K562 (cell line): Measurements from ENCODE around the gene TULP4. TPM values are rescaled to one million over a fixed set of nuclear protein-coding genes. Genes with fewer than 3 reads are reported as not detected.

Experiments
- ATAC-seq: fragments of 200-7000 bp; cut with Tn5 transposase; 3 replicates; pipeline ENCODE4 v1.9.1; 2020; ENCODE audit warnings: moderate library complexity
- BruUV-seq: library from RNA; stranded (reverse); fragments of 400-500 nt; replicated peaks from 2 replicates; lab custom pipeline; 2021; lab: Mats Ljungman, UMichigan
- CTCF ChIA-PET: fragments of 300-600 bp; formaldehyde crosslinking; extraction: SDS; loops from one replicate; lab custom pipeline; 2021; ENCODE audit warnings: low intra/inter-chr PET ratio; lab: Yijun Ruan, JAX
- POLR2A ChIA-PET: fragments of 300-600, 350-650 bp; sonication (Branson Sonifier 250); formaldehyde crosslinking; extraction: SDS; loops from one replicate; lab custom pipeline; 2021; ENCODE audit warnings: antibody characterized with exemption, inconsistent platforms; lab: Yijun Ruan, JAX
- DNase-seq, 4 experiments: peaks; one replicate each; pipeline versions ENCODE4 v3.0.0 to v3.0.0-alpha.2; 2011 to 2018; ENCODE audit warnings: low spot score in 3 of 4, mixed read lengths in 3 of 4; ENCODE audit errors: extremely low read depth in 1 of 4
- FAIRE-seq: peaks from 2 replicates; lab custom pipeline; 2011; peaks lifted over from hg19 to GRCh38; lab: Jason Lieb, UNC
- H2AFZ ChIP-seq: 2 replicates; pipeline ENCODE4 v1.6.0; 2011; ENCODE audit warnings: low read depth, low read length, control low read depth, inconsistent platforms
- H3K27ac ChIP-seq: fragments of 200-600 bp; 3 replicates; pipeline ENCODE4 v1.8.0; 2011; ENCODE audit warnings: low read depth, mild to moderate bottlenecking, control low read depth, inconsistent platforms, low read length, moderate library complexity, mixed read lengths; ENCODE audit errors: extremely low read depth
- H3K27me3 ChIP-seq, 2 experiments: fragments of 300-600 bp in 1 of 2; 2 replicates in 1 of 2; 3 replicates in 1 of 2; pipeline versions ENCODE4 v1.6.0 to v1.8.0; 2011; ENCODE audit warnings: inconsistent platforms in 2 of 2, low read length in 2 of 2, mild to moderate bottlenecking in 1 of 2, mixed read lengths in 1 of 2, moderate library complexity in 1 of 2; ENCODE audit not compliant: control insufficient read depth in 2 of 2, insufficient read depth in 2 of 2
- H3K36me3 ChIP-seq: fragments of 300-600 bp; 3 replicates; pipeline ENCODE4 v1.8.0; 2011; ENCODE audit warnings: mild to moderate bottlenecking, low read length, inconsistent platforms; ENCODE audit not compliant: control insufficient read depth, insufficient read depth
- H3K4me1 ChIP-seq, 2 experiments: fragments of 200-600 bp in 1 of 2; replicated peaks in 1 of 2; 2 replicates in 1 of 2; 3 replicates in 1 of 2; pipeline versions ENCODE4 v1.5.1 to v1.8.0; 2011; ENCODE audit warnings: inconsistent platforms in 2 of 2, low read length in 2 of 2, mild to moderate bottlenecking in 1 of 2, mixed read lengths in 1 of 2, moderate library complexity in 1 of 2; ENCODE audit not compliant: control insufficient read depth in 2 of 2, insufficient read depth in 2 of 2
- H3K4me2 ChIP-seq: 2 replicates; pipeline ENCODE4 v1.6.1; 2011; ENCODE audit warnings: low read length, control low read depth, inconsistent platforms, mixed read lengths; ENCODE audit not compliant: insufficient read depth
- H3K4me3 ChIP-seq: fragments of 200-600 bp; sonication (generic), shearing (Covaris generic); 2 replicates; pipeline ENCODE4 v1.5.1; 2016; ENCODE audit warnings: control low read depth, inconsistent platforms
- H3K79me2 ChIP-seq: fragments of 200-600 bp; 3 replicates; pipeline ENCODE4 v1.8.0; 2011; ENCODE audit warnings: low read length, inconsistent platforms; ENCODE audit not compliant: control insufficient read depth, insufficient read depth
- H3K9ac ChIP-seq, 2 experiments: 2 replicates each; pipeline versions ENCODE4 v1.6.0 to v1.6.1; 2011; ENCODE audit warnings: low read depth in 2 of 2, low read length in 2 of 2, control low read depth in 1 of 2, inconsistent platforms in 1 of 2, mild to moderate bottlenecking in 1 of 2, mixed read lengths in 1 of 2; ENCODE audit not compliant: insufficient read depth in 1 of 2
- H3K9me1 ChIP-seq: one replicate; pipeline ENCODE4 v1.6.0; 2011; ENCODE audit warnings: inconsistent platforms, mild to moderate bottlenecking, low read length, moderate library complexity; ENCODE audit not compliant: control insufficient read depth, insufficient read depth
- H3K9me3 ChIP-seq: replicated peaks from 2 replicates; pipeline ENCODE4 v1.5.1; 2011; ENCODE audit warnings: low read depth, low read length, inconsistent platforms; ENCODE audit not compliant: control insufficient read depth, insufficient read depth
- H4K20me1 ChIP-seq: replicated peaks from 2 replicates; pipeline ENCODE4 v1.6.1; 2011; ENCODE audit warnings: low read length, inconsistent platforms, mixed read lengths; ENCODE audit not compliant: control insufficient read depth, insufficient read depth
- BRCA1 ChIP-seq, 2 experiments: fragments of 450-650 bp in 1 of 2; sonication (generic) in 1 of 2; formaldehyde crosslinking in 1 of 2; IDR thresholded peaks; 2 replicates each; pipeline versions ENCODE4 v1.5.0 to v1.6.1; 2017 to 2020; ENCODE audit warnings: mild to moderate bottlenecking in 1 of 2, missing genetic modification reagents in 1 of 2
- HDAC8 ChIP-seq: fragments of 450-650 bp; IDR thresholded peaks from 2 replicates; pipeline ENCODE4 v1.6.1; 2016; ENCODE audit warnings: mild to moderate bottlenecking, missing genetic modification characterization, moderate library complexity, missing compliant biosample characterization
- HIVEP1 ChIP-seq: fragments of 250-450 bp; sonication (Bioruptor Pico); IDR thresholded peaks from 2 replicates; pipeline ENCODE4 v1.4.0; 2020; ENCODE audit warnings: mild to moderate bottlenecking
- KDM2B ChIP-seq: fragments of 250-450 bp; sonication (Bioruptor Pico); IDR thresholded peaks from 2 replicates; pipeline ENCODE4 v1.8.0; 2021; ENCODE audit warnings: mild to moderate bottlenecking, moderate library complexity
- MCM5 ChIP-seq: fragments of 450-650 bp; IDR thresholded peaks from 2 replicates; pipeline ENCODE4 v1.6.1; 2016; ENCODE audit warnings: low read depth
- NBN ChIP-seq: fragments of 450-650 bp; IDR thresholded peaks from 2 replicates; pipeline ENCODE4 v1.6.1; 2016; ENCODE audit warnings: low read depth, mild to moderate bottlenecking
- NUFIP1 ChIP-seq: fragments of 450-650 bp; IDR thresholded peaks from 2 replicates; pipeline ENCODE4 v1.6.1; 2018; ENCODE audit not compliant: partially characterized antibody
- RBM39 ChIP-seq: fragments of 200-400 bp; formaldehyde crosslinking; optimal IDR thresholded peaks from 2 replicates; pipeline ENCODE3; 2018; ENCODE audit warnings: low read depth, low read length
- SMARCA4 ChIP-seq: fragments of 450-650 bp; IDR thresholded peaks from 2 replicates; pipeline ENCODE4 v1.6.1; 2016
- TRIM28 ChIP-seq: fragments of 450-650 bp; IDR thresholded peaks from 2 replicates; pipeline ENCODE4 v1.6.1; 2017
- ZNF12 ChIP-seq: sonication (generic); formaldehyde crosslinking; IDR thresholded peaks from 2 replicates; pipeline ENCODE4 v1.4.0; 2020; ENCODE audit warnings: mild to moderate bottlenecking, missing genetic modification reagents
- ZNF134 ChIP-seq: fragments of 250-450 bp; sonication (Bioruptor Pico); conservative IDR thresholded peaks from 2 replicates; pipeline ENCODE4 v1.4.0; 2020
- ZNF57 ChIP-seq: fragments of 450-650 bp; formaldehyde crosslinking; IDR thresholded peaks from 2 replicates; pipeline ENCODE4 v1.4.0; 2020; ENCODE audit warnings: mild to moderate bottlenecking, moderate library complexity
- ZNF583 ChIP-seq: fragments of 250-450 bp; sonication (Bioruptor Pico); IDR thresholded peaks from 2 replicates; pipeline ENCODE4 v1.4.0; 2020
- ZNF79 ChIP-seq: fragments of 250-450 bp; sonication (Bioruptor Pico); IDR thresholded peaks from 2 replicates; pipeline ENCODE4 v1.4.0; 2020; ENCODE audit warnings: low read depth, mild to moderate bottlenecking, moderate library complexity
- WGBS: fragments of 100-300 bp; shearing (Covaris generic); methylation state at CpG from one replicate; pipeline ENCODE4 v1.1.6; 2016; ENCODE audit warnings: low coverage, mixed read lengths; ENCODE audit not compliant: insufficient coverage; ENCODE audit errors: missing lambda C conversion rate; 5-methylcytosine and 5-hydroxymethylcytosine counted together
- in situ Hi-C: fragments of 300-500 bp; cut with MboI; formaldehyde crosslinking; loops from 4 replicates; pipeline ENCODE4 v1.15.0; 2018; ENCODE audit warnings: inconsistent platforms, mixed read lengths
- intact Hi-C: fragments of 100-400 bp; cut with micrococcal nuclease; formaldehyde crosslinking; loops from 2 replicates; pipeline ENCODE4 v1.14.2; 2022
- polyA plus RNA-seq, 8 experiments: library from polyadenylated mRNA; depleted of rRNA in 4 of 8; stranded (reverse) in 5 of 8; unstranded in 3 of 8; fragments of >200 nt; fragmentation: Nextera tagmentation in 2 of 8; fragmentation: Illumina TruSeq in 1 of 8; extraction: Ambion mirVana in 2 of 8; extraction: Trizol in 1 of 8; gene quantifications; 2 replicates each; pipeline versions ENCODE4 v1.2.1 to v1.2.3, GENCODE V29; 2011 to 2014; ENCODE audit warnings: inconsistent platforms in 1 of 8, missing spikeins in 1 of 8
- total RNA-seq, 7 experiments: library from RNA; depleted of rRNA in 6 of 7; stranded (reverse); fragments of >200 nt in 6 of 7; fragmentation: Illumina TruSeq in 2 of 7; extraction: Trizol in 2 of 7; gene quantifications; 2 replicates each; pipeline versions ENCODE4 v1.2.1 to v1.2.3, GENCODE V29; 2011 to 2021; ENCODE audit warnings: low replicate concordance in 1 of 7
- TF ChIP-seq, protein P1 (sequence below): fragments of 450-650 bp; IDR thresholded peaks from 2 replicates; pipeline ENCODE4 v1.6.1; 2016; ENCODE audit warnings: borderline replicate concordance
- TF ChIP-seq, protein P2 (sequence below): fragments of 450-650 bp; IDR thresholded peaks from 2 replicates; pipeline ENCODE4 v1.6.1; 2017; ENCODE audit warnings: antibody characterized with exemption
- TF ChIP-seq, protein P3 (sequence below): IDR thresholded peaks from 2 replicates; pipeline ENCODE4 v1.6.1; 2014; ENCODE audit warnings: antibody characterized with exemption

Gene TULP4
- total and polyA plus RNA-seq, 9 of the 15 experiments (the other 6 are each of a cell fraction or from before 2014, with no cell fraction given): 1.2 to 50.4 (median 11.0) TPM

DNA sequence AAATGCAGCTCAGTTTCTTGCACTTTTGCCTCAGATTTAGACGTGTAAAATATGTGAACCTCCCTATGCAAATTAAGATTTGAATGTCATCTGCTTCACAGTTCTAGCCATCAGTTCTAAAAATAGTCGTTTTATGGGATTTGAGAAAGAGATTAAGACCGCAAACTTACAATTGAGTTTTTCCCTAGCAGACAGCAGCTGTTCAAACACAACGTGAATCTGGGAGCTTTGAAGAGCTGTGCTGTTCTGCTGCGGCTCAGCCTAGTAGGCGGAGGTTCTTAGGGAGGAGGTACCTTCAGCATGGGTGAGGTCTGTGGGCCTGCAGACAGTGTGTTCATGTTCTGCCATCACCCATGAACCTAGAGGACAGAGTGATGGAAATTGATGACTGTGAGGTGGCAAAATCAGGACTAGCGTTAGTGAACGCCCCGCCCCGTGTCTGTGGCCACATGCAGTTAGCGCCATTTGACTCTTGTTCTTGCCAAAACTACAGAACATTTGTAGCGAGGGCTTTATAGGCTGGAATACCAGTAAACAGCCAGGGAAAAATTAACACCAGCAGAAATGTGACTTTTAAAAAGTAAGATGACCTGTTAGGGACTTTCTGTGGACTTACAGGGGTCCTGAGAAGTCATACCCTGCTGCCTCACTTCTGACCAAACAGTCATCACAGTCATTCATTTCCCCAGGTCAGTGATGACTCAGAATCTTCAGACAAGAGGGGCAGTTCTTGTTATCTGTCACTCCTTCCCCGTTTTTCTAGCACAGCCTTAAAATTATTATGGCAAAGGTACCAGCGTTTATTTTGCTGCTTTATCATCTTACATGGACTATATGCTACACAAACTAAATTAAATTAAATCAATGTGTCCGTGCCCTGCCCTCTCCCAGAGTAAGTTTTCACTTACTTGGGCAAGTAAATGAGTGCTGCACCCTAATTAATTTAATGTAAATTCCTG, 163.4 kb downstream of the TULP4 start:
- peak; percentile 78 for FAIRE-seq
- POLR2A ChIA-PET: interaction anchor here (0.6 to 0.9 kb wide), 3 partner anchors 28 to 108 kb away, joined by 3 to 5 read pairs (median 3); no protein-coding TSS in a partner anchor
- Histone ChIP-seq H3K9me1 (peaks cover 4% of the 10 kb centered on the region), H3K27ac (peak overlapping the region; percentile 48; the same call in 2 of the 3 replicates), H3K36me3 (peaks cover 19% of the 10 kb centered on the region; the same call in 2 of the 3 replicates), H3K27me3 (no peaks in the 10 kb centered on the region), H3K4me1 (peaks cover 3 to 15% of the 10 kb centered on the region in 2 experiments; a peak in 4 of 5 replicates), H3K4me2 (peak overlapping the region; percentile 47; the same call in 1 of the 2 replicates), H3K4me3 (no peak overlapping the region), H3K9ac (no peak overlapping the region), H3K79me2 (no peaks in the 10 kb centered on the region), H4K20me1 (no peaks in the 10 kb centered on the region), H2AFZ (0 out of 2 replicates have a peak overlapping the region, but pooled peaks have one; percentile 11), H3K9me3 (no peaks in the 10 kb centered on the region)
- no TSS peak for BruUV-seq
- intact Hi-C loops: no loop called here
- peak; percentile 82 for ATAC-seq
- WGBS: 27% methylated on average over 15 of the region's 15 CpGs
- DNase-seq: peak; percentile 40 to 75 (median 54)
- CTCF ChIA-PET: no interaction called here
- in situ Hi-C loops: no loop called here
- TF ChIP-seq, protein P1, sequence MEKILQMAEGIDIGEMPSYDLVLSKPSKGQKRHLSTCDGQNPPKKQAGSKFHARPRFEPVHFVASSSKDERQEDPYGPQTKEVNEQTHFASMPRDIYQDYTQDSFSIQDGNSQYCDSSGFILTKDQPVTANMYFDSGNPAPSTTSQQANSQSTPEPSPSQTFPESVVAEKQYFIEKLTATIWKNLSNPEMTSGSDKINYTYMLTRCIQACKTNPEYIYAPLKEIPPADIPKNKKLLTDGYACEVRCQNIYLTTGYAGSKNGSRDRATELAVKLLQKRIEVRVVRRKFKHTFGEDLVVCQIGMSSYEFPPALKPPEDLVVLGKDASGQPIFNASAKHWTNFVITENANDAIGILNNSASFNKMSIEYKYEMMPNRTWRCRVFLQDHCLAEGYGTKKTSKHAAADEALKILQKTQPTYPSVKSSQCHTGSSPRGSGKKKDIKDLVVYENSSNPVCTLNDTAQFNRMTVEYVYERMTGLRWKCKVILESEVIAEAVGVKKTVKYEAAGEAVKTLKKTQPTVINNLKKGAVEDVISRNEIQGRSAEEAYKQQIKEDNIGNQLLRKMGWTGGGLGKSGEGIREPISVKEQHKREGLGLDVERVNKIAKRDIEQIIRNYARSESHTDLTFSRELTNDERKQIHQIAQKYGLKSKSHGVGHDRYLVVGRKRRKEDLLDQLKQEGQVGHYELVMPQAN: no peak
- TF ChIP-seq HDAC8 (tag): no peak
- no peak for TF ChIP-seq MCM5
- TF ChIP-seq BRCA1 (IDR thresholded peaks at IDR 0.05): no peak
- TF ChIP-seq BRCA1 (CRISPR knock-in tag; IDR thresholded peaks at IDR 0.05): no peak
- no peak for TF ChIP-seq ZNF57 (CRISPR knock-in tag)
- TF ChIP-seq, protein P2, sequence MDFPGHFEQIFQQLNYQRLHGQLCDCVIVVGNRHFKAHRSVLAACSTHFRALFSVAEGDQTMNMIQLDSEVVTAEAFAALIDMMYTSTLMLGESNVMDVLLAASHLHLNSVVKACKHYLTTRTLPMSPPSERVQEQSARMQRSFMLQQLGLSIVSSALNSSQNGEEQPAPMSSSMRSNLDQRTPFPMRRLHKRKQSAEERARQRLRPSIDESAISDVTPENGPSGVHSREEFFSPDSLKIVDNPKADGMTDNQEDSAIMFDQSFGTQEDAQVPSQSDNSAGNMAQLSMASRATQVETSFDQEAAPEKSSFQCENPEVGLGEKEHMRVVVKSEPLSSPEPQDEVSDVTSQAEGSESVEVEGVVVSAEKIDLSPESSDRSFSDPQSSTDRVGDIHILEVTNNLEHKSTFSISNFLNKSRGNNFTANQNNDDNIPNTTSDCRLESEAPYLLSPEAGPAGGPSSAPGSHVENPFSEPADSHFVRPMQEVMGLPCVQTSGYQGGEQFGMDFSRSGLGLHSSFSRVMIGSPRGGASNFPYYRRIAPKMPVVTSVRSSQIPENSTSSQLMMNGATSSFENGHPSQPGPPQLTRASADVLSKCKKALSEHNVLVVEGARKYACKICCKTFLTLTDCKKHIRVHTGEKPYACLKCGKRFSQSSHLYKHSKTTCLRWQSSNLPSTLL: no peak
- no peak for TF ChIP-seq HIVEP1
- TF ChIP-seq ZNF583 (CRISPR knock-in tag): no peak
- no peak for TF ChIP-seq NUFIP1
- TF ChIP-seq SMARCA4: peak; percentile 72
- no peak for TF ChIP-seq KDM2B (CRISPR knock-in tag)
- no peak for TF ChIP-seq ZNF134 (CRISPR knock-in tag)
- TF ChIP-seq, protein P3, sequence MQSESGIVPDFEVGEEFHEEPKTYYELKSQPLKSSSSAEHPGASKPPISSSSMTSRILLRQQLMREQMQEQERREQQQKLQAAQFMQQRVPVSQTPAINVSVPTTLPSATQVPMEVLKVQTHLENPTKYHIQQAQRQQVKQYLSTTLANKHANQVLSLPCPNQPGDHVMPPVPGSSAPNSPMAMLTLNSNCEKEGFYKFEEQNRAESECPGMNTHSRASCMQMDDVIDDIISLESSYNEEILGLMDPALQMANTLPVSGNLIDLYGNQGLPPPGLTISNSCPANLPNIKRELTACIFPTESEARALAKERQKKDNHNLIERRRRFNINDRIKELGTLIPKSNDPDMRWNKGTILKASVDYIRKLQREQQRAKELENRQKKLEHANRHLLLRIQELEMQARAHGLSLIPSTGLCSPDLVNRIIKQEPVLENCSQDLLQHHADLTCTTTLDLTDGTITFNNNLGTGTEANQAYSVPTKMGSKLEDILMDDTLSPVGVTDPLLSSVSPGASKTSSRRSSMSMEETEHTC: 0 out of 2 replicates have a peak, but pooled peaks have one; percentile 6
- no peak for TF ChIP-seq RBM39
- TF ChIP-seq NBN: no peak
- no peak for TF ChIP-seq TRIM28
- TF ChIP-seq ZNF12 (CRISPR knock-in tag): no peak
- no peak for TF ChIP-seq ZNF79 (CRISPR knock-in tag)
